Gastrocnemius medialis (tissue), 4 donors: ENCODE measurements around the gene CELF4. TPM values are rescaled to one million over a fixed set of nuclear protein-coding genes. Genes with fewer than 3 reads are reported as not detected.

Experiments used
- ATAC-seq, 2 donors: fragments of 150-250 bp; one replicate each; pipeline ENCODE4 v1.9.1; 2016
- DNase-seq, 2 donors: peaks; one replicate each; pipeline ENCODE4 v3.0.0-alpha.2; 2019
- H3K27ac ChIP-seq, 4 donors: fragments of 200-600 bp; sonication (generic); 1 replicate in 1 of 4; 2 replicates in 3 of 4; pipeline ENCODE4 v1.5.1; 2016 to 2018; ENCODE audit warnings: mild to moderate bottlenecking in 2 of 4, moderate library complexity in 1 of 4
- H3K27me3 ChIP-seq, 3 donors: fragments of 200-600 bp; sonication (generic) in 2 of 3; 1 replicate in 1 of 3; 2 replicates in 2 of 3; pipeline versions ENCODE4 v1.5.1 to v1.6.0; 2016 to 2019; ENCODE audit warnings: mild to moderate bottlenecking in 1 of 3, moderate library complexity in 1 of 3
- H3K36me3 ChIP-seq, 2 donors: fragments of 200-600 bp; sonication (generic) in 1 of 2; one replicate each; pipeline ENCODE4 v1.5.1; 2017 to 2018
- H3K4me1 ChIP-seq, 2 donors: fragments of 200-600 bp; sonication (generic) in 1 of 2; one replicate each; pipeline ENCODE4 v1.5.1; 2016 to 2017; ENCODE audit warnings: mild to moderate bottlenecking in 2 of 2
- H3K4me3 ChIP-seq, 4 donors: fragments of 200-600 bp; sonication (generic) in 3 of 4; 1 replicate in 1 of 4; 2 replicates in 3 of 4; pipeline ENCODE4 v1.5.1; 2016 to 2019; ENCODE audit warnings: mild to moderate bottlenecking in 2 of 4
- H3K9me3 ChIP-seq, 3 donors: fragments of 200-600 bp; sonication (generic) in 2 of 3; 1 replicate in 1 of 3; 2 replicates in 2 of 3; pipeline ENCODE4 v1.5.1; 2016 to 2019
- CTCF ChIP-seq, 5 experiments: fragments of 450-650 bp in 3 of 5; fragments of 200-600 bp in 2 of 5; sonication (generic) in 2 of 5; IDR thresholded peaks in 4 of 5; conservative IDR thresholded peaks in 1 of 5; 1 replicate in 4 of 5; 2 replicates in 1 of 5; pipeline ENCODE4 v1.5.1; 2016 to 2019; ENCODE audit warnings: antibody characterized with exemption in 5 of 5, mild to moderate bottlenecking in 3 of 5, moderate library complexity in 3 of 5
- POLR2A ChIP-seq, 2 donors: fragments of 450-650 bp; IDR thresholded peaks; one replicate each; pipeline ENCODE4 v1.6.1; 2017; ENCODE audit warnings: antibody characterized with exemption in 2 of 2, mild to moderate bottlenecking in 2 of 2, moderate library complexity in 2 of 2
- in situ Hi-C, 4 donors: fragments of 200-750 bp; cut with MboI; loops; one replicate each; pipeline versions ENCODE4 v1.15.0 to v1.8.0; 2017; ENCODE audit warnings: low sequenced_read_pairs in 4 of 4
- intact Hi-C: fragments of 100-400 bp; cut with DNase I; formaldehyde crosslinking; loops from one replicate; pipeline ENCODE4 v1.15.1; 2023; ENCODE audit warnings: low total_unique reads
- total RNA-seq, 4 donors: library from RNA; depleted of rRNA; stranded (reverse); fragments of >200 nt; gene quantifications; one replicate each; pipeline versions ENCODE4 v1.1.0 to v1.2.3, GENCODE V29; 2016

The CELF4 gene
- total RNA-seq, 4 donors from 2014 or later, result not detected

GRCh38 chr18:37249171-37249886 is 316.3 kb downstream of the CELF4 start:
- Histone ChIP-seq H3K4me3 (no peak overlapping the region), H3K9me3 (no peaks in the 10 kb centered on the region), H3K4me1 (peaks cover 0 to 4% of the 10 kb centered on the region in 2 donors), H3K27ac (no peak overlapping the region), H3K36me3 (no peaks in the 10 kb centered on the region), H3K27me3 (peaks cover 5 to 11% (median 6%) of the 10 kb centered on the region in 3 donors)
- no peak for DNase-seq
- ATAC-seq, result no peak
- intact Hi-C loops, result no loop called here
- in situ Hi-C loops, result no loop called here
- no peak for TF ChIP-seq POLR2A (IDR thresholded peaks at IDR 0.05)
- TF ChIP-seq CTCF (IDR thresholded peaks at IDR 0.05 in 4 of 5, conservative IDR thresholded peaks at IDR 0.05 in 1 of 5), result no peak

- H3K4me3 ChIP-seq, result no peak overlapping the region
- H3K9me3 ChIP-seq, result no peaks in the 10 kb centered on the region
- H3K27me3 ChIP-seq, result peaks cover 1 to 7% (median 5%) of the 10 kb centered on the region in 3 donors
- no peak overlapping the region for H3K27ac ChIP-seq
- DNase-seq (no peak), ATAC-seq (no peak)
- TF ChIP-seq CTCF (IDR thresholded peaks at IDR 0.05 in 4 of 5, conservative IDR thresholded peaks at IDR 0.05 in 1 of 5), result no peak
- no peak for TF ChIP-seq POLR2A (IDR thresholded peaks at IDR 0.05)
- H3K36me3 ChIP-seq, result no peaks in the 10 kb centered on the region
- intact Hi-C loops, result no loop called here
- no peaks in the 10 kb centered on the region for H3K4me1 ChIP-seq
- in situ Hi-C loops, result no loop called here
Observed at GRCh38 chr18:37248281-37248680, 317.3 kb downstream of the CELF4 start.

- intact Hi-C loops, result no loop called here
- H3K27me3 ChIP-seq, result peaks cover 0 to 7% (median 2%) of the 10 kb centered on the region in 3 donors
Observed at GRCh38 chr18:37247497-37248161, 318.0 kb downstream of the CELF4 start.

GRCh38 chr18:37246779-37247340 is 318.7 kb downstream of the CELF4 start:
- no peak for TF ChIP-seq POLR2A (IDR thresholded peaks at IDR 0.05)
- no peak for TF ChIP-seq CTCF (IDR thresholded peaks at IDR 0.05 in 4 of 5, conservative IDR thresholded peaks at IDR 0.05 in 1 of 5)
- Histone ChIP-seq H3K36me3 (no peaks in the 10 kb centered on the region), H3K27ac (no peak overlapping the region), H3K4me3 (no peak overlapping the region), H3K4me1 (no peaks in the 10 kb centered on the region), H3K9me3 (no peaks in the 10 kb centered on the region), H3K27me3 (peaks cover 0 to 7% (median 2%) of the 10 kb centered on the region in 3 donors)
- intact Hi-C loops (no loop called here), in situ Hi-C loops (no loop called here)
- DNase-seq, result no peak
- ATAC-seq, result no peak

More at GRCh38 chr18:37247497-37248161, 318.0 kb downstream of the CELF4 start:
- H3K9me3 ChIP-seq, result no peaks in the 10 kb centered on the region
- H3K36me3 ChIP-seq, result no peaks in the 10 kb centered on the region
- H3K4me3 ChIP-seq, result no peak overlapping the region
- no peaks in the 10 kb centered on the region for H3K4me1 ChIP-seq
- DNase-seq (no peak), ATAC-seq (no peak)
- no peak overlapping the region for H3K27ac ChIP-seq
- no peak for TF ChIP-seq POLR2A (IDR thresholded peaks at IDR 0.05)
- no peak for TF ChIP-seq CTCF (IDR thresholded peaks at IDR 0.05 in 4 of 5, conservative IDR thresholded peaks at IDR 0.05 in 1 of 5)
- in situ Hi-C loops, result no loop called here
